ENCODE results near the gene PROC. TPM values are rescaled to one million over a fixed set of nuclear protein-coding genes. Genes with fewer than 3 reads are reported as not detected.

The PROC gene
- total and polyA plus RNA-seq, 2 of the 8 experiments (the other 6 are each of a cell fraction or from before 2014, with no cell fraction given) = 1.5 to 1.6 TPM

DNA sequence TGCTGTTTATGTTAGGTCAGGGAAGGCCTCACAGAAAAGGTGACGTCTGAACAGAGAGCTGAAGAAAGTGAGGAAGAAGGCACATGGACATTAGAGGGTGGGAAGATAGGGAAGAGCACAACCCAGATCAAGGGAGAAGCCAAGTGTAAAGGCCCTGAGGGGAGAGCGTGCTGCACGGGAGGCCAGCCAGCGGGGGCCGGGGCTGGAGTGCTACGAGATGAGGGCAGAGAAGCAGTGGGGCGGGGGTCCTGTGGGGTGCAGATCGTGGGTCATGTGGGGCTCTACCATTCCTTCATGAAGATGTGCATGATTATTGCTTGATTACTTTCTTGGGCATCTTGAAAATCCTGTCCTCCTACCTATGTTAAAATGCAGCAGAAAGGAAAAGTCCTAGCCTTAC is 50.8 kb downstream of the PROC start:
- H3K4me1 ChIP-seq (replicated peaks in 1 of 4; ENCODE audit: control insufficient read depth in 3 of 4, insufficient read depth in 4 of 4, low read length in 3 of 4) = peaks cover 0 to 5% (median 2%) of the 10 kb centered on the region in 4 experiments; a peak in 3 of 7 replicates
- no peaks in the 10 kb centered on the region for H3K79me2 ChIP-seq (ENCODE audit: control insufficient read depth in 1 of 2, insufficient read depth in 2 of 2, low read length in 2 of 2)
- H3K18ac ChIP-seq (ENCODE audit: extremely low read depth, low read length) = no peak overlapping the region
- no peak for FAIRE-seq
- no peak overlapping the region for H3K23ac ChIP-seq (ENCODE audit: insufficient read length)
- no peak overlapping the region for H2BK12ac ChIP-seq (ENCODE audit: low read depth, low read length)
- POLR2A ChIA-PET (ENCODE audit: partially characterized antibody) = interaction anchor here (1.1 kb wide), 1 partner anchor 16 kb away, joined by 3 read pairs; no protein-coding TSS in a partner anchor
- H3K79me1 ChIP-seq (ENCODE audit: low read depth, low read length) = no peaks in the 10 kb centered on the region
- no peak overlapping the region for H2BK120ac ChIP-seq (replicated peaks; ENCODE audit: low read depth, low read length)
- no peak overlapping the region for H4K8ac ChIP-seq (ENCODE audit: extremely low read depth, insufficient read depth, low read length)
- H3K9ac ChIP-seq (replicated peaks in 1 of 4; ENCODE audit: extremely low read depth in 1 of 4, low read depth in 3 of 4, low read length in 3 of 4) = no peak overlapping the region
- H3K14ac ChIP-seq (ENCODE audit: insufficient read length) = no peak overlapping the region
- no peak overlapping the region for H3K4me2 ChIP-seq (ENCODE audit: insufficient read depth in 1 of 2, low read depth in 2 of 2, low read length in 2 of 2)
- no peak overlapping the region for H3K27ac ChIP-seq (ENCODE audit: low read depth, low read length)
- CTCF ChIA-PET (ENCODE audit: partially characterized antibody) = interaction anchor here (3.8 to 5.8 kb wide), 2 partner anchors 11 to 14 kb away, joined by 28 to 54 read pairs; no protein-coding TSS in a partner anchor
- H3K27me3 ChIP-seq (replicated peaks in 1 of 4; ENCODE audit: control insufficient read depth in 3 of 4, extremely low read depth in 1 of 4, insufficient read depth in 3 of 4, low read length in 3 of 4) = no peaks in the 10 kb centered on the region
- H4K91ac ChIP-seq (replicated peaks; ENCODE audit: insufficient read length, low read length) = no peak overlapping the region
- H3K36me3 ChIP-seq (ENCODE audit: control insufficient read depth in 2 of 4, insufficient read depth in 4 of 4, low read length in 3 of 4) = no peaks in the 10 kb centered on the region; a peak in 1 of 8 replicates
- H4K5ac ChIP-seq (ENCODE audit: insufficient read length, low read depth, low read length) = no peak overlapping the region
- H3K4me3 ChIP-seq (ENCODE audit: extremely low read depth in 1 of 4, insufficient read depth in 2 of 4, low read depth in 3 of 4, low read length in 4 of 4) = no peak overlapping the region
- H2AK5ac ChIP-seq (ENCODE audit: low read depth, low read length) = no peak overlapping the region
- 83% methylated on average over 8 of the region's 8 CpGs; no CpG with 5 or more reads in 1 of the 2 experiments for WGBS, 2 experiments (ENCODE audit: extremely low coverage in 1 of 2, insufficient coverage in 1 of 2, insufficient read length in 1 of 2, insufficient replicate concordance in 2 of 2, low coverage in 1 of 2, low lambda C conversion rate in 2 of 2, missing lambda C conversion rate in 1 of 2)
- no peak overlapping the region for H2AFZ ChIP-seq (ENCODE audit: low read length)
- H3K4ac ChIP-seq (replicated peaks; ENCODE audit: insufficient read length, low read depth, low read length) = no peak overlapping the region
- TF ChIP-seq HDAC2 (IDR thresholded peaks at IDR 0.05; ENCODE audit: borderline replicate concordance in 1 of 2, low read depth in 2 of 2, low read length in 2 of 2) = no peak
- no peak for TF ChIP-seq RAD21 (IDR thresholded peaks at IDR 0.05 in 1 of 2, conservative IDR thresholded peaks at IDR 0.05 in 1 of 2; ENCODE audit: low read depth in 2 of 2, low read length in 2 of 2)
- H3K23me2 ChIP-seq (ENCODE audit: low read depth, low read length) = no peaks in the 10 kb centered on the region
- no peak overlapping the region for H2BK20ac ChIP-seq (ENCODE audit: low read length)
- no peak overlapping the region for H2BK15ac ChIP-seq (ENCODE audit: low read length)
- H3K56ac ChIP-seq (replicated peaks; ENCODE audit: insufficient read length, low read depth, low read length) = no peak overlapping the region
- H3K9me3 ChIP-seq (ENCODE audit: insufficient read depth in 2 of 2, low read depth in 1 of 2, low read length in 1 of 2) = no peaks in the 10 kb centered on the region
- DNase-seq (ENCODE audit: low read depth in 1 of 2, low spot score in 2 of 2) = no peak
- no peak overlapping the region for H2BK5ac ChIP-seq (ENCODE audit: low read depth, low read length)
- H4K20me1 ChIP-seq (replicated peaks in 1 of 2; ENCODE audit: control insufficient read depth in 1 of 2, insufficient read depth in 2 of 2, low read length in 2 of 2) = no peaks in the 10 kb centered on the region
